Fibroblast of skin of scalp (primary cell): ENCODE measurements around the gene C2.
"Not testable (repeated sequence)": the region's sequence is repeated elsewhere in the genome, so short reads cannot be mapped to it uniquely, and the experiment has no call there.

ENCODE experiments used
- DNase-seq: peaks from one replicate; pipeline ENCODE4 v3.0.0-alpha.2; 2013

C2 gene

DNA sequence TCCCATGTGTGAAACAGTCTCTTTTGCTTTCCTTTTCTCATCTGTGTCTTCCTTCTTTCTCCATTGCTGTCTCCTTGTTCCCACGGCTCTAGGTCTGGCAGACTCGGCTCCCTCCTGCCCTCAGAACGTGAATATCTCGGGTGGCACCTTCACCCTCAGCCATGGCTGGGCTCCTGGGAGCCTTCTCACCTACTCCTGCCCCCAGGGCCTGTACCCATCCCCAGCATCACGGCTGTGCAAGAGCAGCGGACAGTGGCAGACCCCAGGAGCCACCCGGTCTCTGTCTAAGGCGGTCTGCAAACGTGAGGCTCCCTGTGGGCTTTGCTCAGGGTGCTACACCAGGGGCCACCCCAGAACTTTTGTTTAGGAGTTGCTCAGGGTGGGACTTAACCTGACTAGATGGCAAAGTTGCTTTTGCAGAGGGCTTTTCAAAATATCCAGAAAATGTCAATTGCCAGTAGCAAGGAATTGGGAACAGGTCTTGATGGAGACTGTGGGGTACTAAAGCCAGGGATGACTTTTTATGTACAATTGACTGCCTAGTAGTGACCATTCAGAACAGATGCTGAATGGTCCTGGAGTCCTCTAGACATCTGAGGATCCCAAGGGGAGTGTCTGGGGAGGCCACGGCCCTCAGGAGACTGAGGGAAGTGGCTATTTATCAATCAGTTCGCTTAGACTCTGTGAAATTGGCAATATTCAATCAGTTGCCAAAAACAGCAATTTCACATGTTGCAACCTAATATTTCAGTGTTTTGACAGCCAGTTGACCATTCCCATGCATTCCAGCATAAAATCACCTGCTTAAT is 550 bp downstream of the C2 start:
- no peak for DNase-seq

DNA sequence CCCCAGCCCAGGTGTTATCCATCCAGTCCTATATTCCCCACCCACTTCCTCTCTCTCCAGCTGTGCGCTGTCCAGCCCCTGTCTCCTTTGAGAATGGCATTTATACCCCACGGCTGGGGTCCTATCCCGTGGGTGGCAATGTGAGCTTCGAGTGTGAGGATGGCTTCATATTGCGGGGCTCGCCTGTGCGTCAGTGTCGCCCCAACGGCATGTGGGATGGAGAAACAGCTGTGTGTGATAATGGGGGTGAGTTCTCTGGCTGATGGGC is 1.1 kb downstream of the C2 start:
- DNase-seq, result no peak

DNA sequence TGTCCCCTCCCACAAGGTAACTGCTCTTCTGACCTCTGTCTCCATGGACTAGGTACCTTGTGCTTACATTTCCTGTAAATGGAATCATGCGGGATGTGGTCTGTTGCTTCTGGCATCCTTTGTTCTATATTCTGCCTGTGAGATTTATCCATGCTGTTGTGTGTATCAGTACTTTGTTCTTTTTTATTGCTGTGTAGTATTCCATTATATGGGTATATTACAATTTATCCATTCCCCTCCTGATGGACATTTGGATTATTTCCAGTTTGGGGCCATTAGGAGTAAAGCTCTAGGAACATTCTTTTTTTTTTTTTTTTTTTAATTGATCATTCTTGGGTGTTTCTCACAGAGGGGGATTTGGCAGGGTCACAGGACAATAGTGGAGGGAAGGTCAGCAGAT is 3.4 kb downstream of the C2 start:
- DNase-seq, result no peak

DNA sequence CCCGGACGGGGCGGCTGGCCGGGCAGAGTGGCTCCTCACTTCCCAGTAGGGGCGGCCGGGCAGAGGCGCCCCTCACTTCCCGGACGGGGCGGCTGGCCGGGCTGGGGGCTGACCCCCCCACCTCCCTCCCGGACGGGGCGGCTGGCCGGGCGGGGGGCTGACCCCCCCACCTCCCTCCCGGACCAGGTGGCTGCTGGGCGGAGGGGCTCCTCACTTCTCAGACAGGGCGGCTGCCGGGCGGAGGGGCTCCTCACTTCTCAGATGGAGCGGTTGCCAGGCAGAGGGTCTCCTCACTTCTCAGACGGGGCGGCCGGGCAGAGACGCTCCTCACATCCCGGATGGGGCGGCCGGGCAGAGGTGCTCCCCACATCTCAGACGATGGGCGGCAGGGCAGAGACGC is 4.6 kb downstream of the C2 start:
- DNase-seq, result not testable (repeated sequence)

DNA sequence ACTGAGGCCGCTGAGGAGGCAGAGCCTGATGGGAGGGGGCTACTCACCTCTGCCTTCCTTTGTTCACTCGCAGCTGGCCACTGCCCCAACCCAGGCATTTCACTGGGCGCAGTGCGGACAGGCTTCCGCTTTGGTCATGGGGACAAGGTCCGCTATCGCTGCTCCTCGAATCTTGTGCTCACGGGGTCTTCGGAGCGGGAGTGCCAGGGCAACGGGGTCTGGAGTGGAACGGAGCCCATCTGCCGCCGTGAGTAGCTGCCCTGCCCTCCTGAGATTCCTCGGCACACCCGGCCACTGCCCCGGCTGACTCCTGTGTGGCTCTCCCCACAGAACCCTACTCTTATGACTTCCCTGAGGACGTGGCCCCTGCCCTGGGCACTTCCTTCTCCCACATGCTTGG is 6.0 kb downstream of the C2 start:
- DNase-seq, result no peak

DNA sequence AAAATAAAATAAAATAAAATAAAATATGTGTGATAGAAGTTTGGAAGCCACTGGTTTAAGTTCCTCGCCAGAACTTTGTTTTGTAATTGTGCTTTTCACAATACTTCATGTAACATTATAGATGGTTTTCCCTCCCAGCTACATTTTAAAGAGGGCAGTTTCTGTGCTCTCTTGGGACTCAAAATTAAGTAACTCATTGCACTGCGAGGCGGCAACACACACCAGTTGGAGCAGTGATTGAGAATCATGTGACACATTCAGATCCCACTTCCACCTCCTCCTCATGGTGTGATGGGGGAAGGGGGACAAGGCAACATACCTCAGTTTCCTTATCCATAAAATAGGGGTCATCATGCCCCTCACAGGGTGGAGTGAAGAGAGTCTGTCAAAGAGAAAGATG is 7.5 kb downstream of the C2 start:
- no peak for DNase-seq

DNA sequence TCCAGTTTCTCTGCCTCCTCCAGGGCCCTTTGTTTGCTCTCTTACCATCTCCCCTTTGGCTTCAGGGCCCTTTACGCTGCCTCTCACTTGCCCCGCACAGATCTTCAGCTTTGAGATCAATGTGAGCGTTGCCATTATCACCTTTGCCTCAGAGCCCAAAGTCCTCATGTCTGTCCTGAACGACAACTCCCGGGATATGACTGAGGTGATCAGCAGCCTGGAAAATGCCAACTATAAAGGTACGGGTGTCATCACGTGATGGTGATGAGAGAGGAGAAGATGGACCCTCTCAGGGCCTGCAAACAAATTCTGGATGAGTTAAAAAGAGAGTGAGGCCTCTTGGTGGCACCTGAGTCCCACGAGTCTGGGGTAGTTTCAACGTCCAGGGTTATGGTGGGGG is 8.3 kb downstream of the C2 start:
- DNase-seq, result no peak

DNA sequence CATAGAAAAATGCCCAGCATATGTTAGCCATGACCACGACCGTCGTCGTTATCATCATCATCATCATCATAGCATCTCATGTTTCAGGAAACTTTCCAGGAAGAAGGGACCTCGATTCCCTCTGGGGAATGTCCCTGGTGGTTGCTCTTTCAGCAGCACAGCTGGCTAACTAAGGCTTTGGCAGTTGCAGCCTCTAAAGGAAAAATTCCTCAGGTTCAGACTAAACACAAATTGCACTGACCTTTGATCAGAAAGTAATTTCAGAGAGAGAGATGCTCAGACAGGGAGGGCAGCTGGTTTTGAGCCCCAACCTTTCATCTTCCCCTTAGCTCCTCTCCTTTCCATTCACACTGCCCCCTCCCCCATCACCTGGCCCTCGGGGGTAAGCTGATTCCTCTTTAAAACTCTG is 12.7 kb downstream of the C2 start:
- DNase-seq, result peak; percentile 51

DNA sequence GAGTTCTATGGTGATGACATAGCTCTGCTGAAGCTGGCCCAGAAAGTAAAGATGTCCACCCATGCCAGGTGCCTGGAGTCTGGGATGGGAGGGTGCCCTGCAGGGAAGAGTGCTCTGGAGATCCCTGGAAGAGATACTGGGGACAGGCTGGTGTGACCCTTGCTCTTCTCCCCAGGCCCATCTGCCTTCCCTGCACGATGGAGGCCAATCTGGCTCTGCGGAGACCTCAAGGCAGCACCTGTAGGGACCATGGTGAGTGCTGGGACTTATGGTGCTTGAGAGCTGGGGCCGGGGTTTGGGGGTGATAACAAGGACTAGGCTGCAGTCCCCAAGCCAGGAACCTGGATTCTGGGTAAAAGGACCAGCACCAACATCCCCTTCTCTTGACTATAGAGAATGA is 16.2 kb downstream of the C2 start:
- DNase-seq, result no peak

DNA sequence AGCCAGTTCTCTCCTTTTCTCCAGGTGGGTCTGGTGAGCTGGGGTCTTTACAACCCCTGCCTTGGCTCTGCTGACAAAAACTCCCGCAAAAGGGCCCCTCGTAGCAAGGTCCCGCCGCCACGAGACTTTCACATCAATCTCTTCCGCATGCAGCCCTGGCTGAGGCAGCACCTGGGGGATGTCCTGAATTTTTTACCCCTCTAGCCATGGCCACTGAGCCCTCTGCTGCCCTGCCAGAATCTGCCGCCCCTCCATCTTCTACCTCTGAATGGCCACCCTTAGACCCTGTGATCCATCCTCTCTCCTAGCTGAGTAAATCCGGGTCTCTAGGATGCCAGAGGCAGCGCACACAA is 17.6 kb downstream of the C2 start:
- DNase-seq, result no peak

DNA sequence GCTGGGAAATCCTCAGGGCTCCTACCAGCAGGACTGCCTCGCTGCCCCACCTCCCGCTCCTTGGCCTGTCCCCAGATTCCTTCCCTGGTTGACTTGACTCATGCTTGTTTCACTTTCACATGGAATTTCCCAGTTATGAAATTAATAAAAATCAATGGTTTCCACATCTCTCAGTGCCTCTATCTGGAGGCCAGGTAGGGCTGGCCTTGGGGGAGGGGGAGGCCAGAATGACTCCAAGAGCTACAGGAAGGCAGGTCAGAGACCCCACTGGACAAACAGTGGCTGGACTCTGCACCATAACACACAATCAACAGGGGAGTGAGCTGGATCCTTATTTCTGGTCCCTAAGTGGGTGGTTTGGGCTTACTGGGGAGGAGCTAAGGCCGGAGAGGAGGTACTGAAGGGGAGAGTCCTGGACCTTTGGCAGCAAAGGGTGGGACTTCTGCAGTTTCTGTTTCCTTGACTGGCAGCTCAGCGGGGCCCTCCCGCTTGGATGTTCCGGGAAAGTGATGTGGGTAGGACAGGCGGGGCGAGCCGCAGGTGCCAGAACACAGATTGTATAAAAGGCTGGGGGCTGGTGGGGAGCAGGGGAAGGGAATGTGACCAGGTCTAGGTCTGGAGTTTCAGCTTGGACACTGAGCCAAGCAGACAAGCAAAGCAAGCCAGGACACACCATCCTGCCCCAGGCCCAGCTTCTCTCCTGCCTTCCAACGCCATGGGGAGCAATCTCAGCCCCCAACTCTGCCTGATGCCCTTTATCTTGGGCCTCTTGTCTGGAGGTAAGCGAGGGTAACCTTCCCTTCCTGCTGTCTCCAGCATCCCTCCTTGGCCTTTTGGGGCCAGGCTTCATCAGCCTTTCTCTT is 18.2 kb downstream of the C2 start, which contains the start of gene CFB:
Gene CFB (plus strand): TSS at position 589 of the 863 bp plus-strand sequence. CDS start 127 bp downstream, at position 716.
- DNase-seq, result peak; percentile 85

DNA sequence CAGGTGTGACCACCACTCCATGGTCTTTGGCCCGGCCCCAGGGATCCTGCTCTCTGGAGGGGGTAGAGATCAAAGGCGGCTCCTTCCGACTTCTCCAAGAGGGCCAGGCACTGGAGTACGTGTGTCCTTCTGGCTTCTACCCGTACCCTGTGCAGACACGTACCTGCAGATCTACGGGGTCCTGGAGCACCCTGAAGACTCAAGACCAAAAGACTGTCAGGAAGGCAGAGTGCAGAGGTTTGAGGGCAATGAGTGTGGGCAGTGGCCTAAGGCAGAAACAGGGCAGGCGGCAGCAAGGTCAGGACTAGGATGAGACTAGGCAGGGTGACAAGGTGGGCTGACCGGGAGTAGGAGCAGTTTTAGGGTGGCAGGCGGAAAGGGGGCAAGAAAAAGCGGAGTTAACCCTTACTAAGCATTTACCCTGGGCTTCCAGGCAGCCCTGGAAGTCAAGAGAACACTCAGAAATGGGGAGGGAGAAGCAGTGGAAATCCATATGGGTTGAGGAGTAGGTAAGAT is 18.9 kb downstream of the C2 start:
- no peak for DNase-seq

DNA sequence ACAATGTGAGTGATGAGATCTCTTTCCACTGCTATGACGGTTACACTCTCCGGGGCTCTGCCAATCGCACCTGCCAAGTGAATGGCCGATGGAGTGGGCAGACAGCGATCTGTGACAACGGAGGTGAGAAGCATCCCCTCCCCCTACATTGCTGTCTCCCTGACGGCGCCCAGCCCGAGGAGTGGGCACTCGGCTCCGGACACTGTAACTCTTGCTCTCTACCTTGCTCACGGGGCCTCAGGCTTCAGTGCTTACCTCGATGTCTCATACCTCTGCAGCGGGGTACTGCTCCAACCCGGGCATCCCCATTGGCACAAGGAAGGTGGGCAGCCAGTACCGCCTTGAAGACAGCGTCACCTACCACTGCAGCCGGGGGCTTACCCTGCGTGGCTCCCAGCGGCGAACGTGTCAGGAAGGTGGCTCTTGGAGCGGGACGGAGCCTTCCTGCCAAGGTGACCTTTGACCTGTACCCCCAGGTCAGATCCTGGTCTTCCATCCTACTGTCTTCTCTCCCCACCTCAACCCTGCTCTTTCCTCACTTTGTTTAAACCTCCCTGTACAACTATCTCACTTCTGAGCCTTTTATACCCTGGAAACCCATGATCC is 19.7 kb downstream of the C2 start:
- DNase-seq, result no peak

DNA sequence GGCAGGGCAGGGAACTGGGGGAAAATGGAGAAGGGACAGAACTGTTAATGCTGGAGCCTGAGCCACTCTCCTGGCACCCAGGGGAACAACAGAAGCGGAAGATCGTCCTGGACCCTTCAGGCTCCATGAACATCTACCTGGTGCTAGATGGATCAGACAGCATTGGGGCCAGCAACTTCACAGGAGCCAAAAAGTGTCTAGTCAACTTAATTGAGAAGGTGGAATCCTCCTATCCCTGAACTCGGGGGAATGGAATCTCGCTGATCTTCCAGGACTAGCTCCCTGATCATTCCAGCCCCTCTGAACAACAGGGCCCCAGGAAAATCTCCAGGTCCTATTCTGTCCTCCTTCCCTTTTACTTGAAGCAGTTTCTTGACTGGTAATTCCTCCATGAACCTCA is 20.3 kb downstream of the C2 start:
- DNase-seq, result no peak

DNA sequence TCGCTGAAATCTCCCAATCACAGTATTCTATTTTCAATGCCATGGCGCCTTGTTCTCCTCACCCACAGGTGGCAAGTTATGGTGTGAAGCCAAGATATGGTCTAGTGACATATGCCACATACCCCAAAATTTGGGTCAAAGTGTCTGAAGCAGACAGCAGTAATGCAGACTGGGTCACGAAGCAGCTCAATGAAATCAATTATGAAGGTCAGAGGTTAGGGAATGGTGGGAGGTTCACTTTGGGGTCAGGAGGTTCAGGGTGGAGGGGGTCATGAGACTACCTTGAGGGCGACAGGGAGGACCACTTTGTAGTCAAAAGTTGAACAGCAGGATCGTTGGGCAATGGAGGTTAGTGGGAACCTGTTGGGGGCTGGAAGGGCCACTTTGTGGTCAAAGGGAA is 20.8 kb downstream of the C2 start:
- no peak for DNase-seq

DNA sequence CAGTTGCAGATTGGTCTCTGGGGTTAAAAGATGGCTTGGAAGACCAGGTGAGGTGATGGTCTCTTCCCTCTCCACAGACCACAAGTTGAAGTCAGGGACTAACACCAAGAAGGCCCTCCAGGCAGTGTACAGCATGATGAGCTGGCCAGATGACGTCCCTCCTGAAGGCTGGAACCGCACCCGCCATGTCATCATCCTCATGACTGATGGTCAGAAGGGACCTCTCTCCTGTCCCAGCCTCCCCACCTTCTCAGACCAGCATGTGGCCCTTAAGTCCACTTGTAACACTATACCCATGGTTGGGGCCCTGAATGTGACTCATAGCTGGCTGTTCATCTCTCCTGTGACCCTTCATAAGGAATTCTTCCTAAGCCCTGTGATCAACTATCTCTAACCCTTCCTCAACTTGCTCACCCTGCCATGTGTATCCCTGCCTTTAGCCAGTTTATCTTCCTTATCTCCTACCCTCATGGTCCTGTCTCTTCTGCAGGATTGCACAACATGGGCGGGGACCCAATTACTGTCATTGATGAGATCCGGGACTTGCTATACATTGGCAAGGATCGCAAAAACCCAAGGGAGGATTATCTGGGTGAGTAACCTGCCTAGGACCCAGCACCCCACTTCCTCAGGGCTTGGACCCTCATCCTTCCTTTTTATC is 21.4 kb downstream of the C2 start:
- DNase-seq, result no peak

DNA sequence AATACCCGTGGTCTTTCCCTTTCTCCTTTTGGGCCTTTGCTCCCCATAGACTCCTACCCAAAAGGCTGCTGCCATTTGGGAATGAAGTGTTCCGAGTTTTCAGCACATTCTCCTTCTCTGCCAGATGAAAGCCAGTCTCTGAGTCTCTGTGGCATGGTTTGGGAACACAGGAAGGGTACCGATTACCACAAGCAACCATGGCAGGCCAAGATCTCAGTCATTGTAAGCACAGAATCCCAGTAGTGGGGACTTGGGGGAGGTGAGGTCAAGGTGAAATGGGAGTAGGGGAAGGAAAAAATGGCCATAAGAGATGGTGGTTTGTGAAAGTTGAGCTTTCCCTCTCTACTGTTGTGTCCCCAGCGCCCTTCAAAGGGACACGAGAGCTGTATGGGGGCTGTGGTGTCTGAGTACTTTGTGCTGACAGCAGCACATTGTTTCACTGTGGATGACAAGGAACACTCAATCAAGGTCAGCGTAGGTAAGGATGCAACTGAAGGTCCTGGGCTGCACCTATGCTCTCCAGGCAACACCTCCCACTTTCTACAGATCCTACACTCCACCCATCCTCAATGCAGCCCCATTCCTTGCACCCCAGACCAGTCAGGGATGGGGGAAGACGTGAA is 22.5 kb downstream of the C2 start:
- no peak for DNase-seq

DNA sequence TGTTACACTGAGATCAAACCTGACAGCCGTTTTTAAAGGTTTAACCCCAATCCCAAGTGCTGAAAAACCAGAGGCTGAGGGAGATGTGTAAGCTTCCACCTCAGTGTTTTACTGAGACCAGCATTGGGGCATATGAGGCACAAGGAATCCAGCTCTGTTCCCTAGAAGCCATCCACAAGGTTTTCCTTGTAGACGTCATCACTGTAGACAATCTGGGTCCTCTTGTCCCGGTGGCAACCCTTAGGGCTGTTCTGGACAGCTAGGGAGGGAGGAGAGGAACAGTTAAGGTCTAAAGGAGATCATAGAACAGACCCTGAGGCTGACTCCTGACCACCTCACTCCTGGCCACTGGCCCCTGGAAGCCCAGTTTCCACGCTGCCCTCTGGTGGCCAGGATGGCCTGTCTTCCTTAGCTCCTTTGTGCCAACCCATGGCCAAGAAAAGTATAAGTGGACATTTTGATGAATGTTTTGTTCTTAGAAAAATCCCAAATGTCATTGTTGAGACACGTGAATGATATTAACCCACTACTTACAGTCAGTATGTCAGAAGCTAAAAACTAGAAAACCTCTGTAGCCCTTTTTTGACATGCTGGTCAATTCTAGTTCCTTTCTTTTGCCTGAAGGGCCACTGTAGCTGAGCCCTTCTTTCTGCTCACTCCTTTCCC is 24.8 kb downstream of the C2 start:
- DNase-seq, result peak; percentile 65

DNA sequence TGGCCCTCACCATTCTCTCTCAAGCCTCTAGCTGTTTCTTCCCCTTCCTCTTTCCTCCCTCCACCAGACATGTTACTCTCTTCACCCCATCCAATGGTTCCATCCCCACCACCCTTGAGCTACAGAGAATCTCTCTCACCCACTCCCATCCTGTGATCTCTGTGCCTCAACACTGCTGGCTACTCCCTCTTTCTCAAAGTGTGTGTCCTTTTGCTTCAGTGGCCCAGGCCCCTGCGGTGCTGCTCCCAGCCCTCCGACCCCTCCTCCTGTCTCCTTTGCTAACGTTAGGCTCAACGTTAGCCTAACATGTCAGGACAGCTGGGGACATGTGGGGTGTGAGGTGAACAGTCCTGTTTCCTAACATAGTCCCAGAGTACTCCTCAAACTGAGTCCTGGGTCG is 25.4 kb downstream of the C2 start:
- no peak for DNase-seq

DNA sequence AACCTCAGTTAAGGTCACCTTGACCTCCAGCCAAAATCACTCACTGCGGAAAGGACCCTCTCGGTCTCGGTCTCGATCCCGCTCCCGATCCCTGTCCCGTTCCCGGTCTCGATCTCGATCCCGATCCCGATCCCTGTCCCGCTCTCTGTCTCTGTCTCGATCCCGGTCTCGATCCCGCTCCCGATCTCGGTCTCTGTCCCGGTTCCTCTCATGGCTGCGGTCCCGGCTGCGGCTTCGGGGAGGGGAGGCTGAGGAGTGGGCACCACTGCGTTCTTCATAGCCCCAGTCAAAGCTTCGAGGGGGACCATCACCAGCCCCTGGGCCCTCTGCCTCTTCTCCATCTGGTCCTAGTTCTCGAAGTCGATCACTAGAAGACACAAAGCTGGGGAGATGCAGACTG is 27.0 kb downstream of the C2 start:
- DNase-seq, result no peak

DNA sequence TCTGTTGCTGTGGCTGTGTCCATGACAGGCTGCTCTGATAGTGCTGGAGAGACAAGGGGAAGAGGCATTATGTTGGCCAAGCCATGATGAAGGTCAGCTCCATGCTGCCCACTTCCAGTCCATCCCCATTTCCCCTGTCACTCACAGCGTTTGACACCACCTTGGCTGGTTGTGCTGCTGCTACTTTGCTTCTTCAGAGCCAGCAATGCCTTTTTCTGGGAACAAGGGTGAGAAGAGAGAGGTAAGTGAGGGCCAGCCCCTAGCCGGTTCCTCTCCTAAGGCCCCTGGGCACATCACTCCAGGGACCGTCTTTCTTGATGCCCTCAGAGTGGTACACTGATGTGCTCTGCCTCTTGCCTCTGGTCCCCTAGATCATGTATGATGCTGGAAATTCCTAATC is 29.3 kb downstream of the C2 start:
- no peak for DNase-seq

DNA sequence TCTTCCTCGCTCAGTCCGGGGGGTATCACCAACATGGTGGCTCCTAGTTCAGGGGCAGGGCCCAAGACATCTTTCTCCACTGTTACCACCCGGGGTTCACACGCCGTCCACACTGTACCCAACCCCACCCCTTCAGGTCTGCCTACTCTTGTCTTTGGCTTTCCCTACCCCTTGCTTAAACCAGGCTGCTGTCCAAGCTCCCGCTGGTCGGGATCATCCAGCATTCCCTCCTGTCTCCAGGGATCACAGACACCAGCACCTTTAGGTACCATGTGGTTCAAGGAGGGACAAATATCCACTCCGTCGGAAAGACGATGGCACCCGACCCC is 30.9 kb downstream of the C2 start:
- DNase-seq, result no peak
